Neutrophil (primary cell): ENCODE measurements around the gene KIF6.

Experiments
- H3K27ac ChIP-seq: fragments of 200-600 bp; sonication (generic); 2 replicates; pipeline ENCODE4 v1.5.1; 2016; ENCODE audit warnings: mild to moderate bottlenecking, moderate library complexity
- H3K27me3 ChIP-seq: fragments of 200-600 bp; sonication (generic); 2 replicates; pipeline ENCODE4 v1.6.0; 2016; ENCODE audit warnings: mild to moderate bottlenecking
- H3K36me3 ChIP-seq: fragments of 200-600 bp; sonication (generic); 2 replicates; pipeline ENCODE4 v1.5.1; 2017
- H3K4me1 ChIP-seq, 2 experiments: fragments of 200-600 bp in 1 of 2; sonication (generic) in 1 of 2; 1 replicate in 1 of 2; 2 replicates in 1 of 2; pipeline versions ENCODE4 v1.5.1 to v1.6.1; 2013 to 2016; ENCODE audit warnings: low read depth in 1 of 2, low read length in 1 of 2, mild to moderate bottlenecking in 1 of 2, moderate library complexity in 1 of 2; ENCODE audit not compliant: control insufficient read depth in 1 of 2, insufficient read depth in 1 of 2
- H3K4me3 ChIP-seq, 2 experiments: fragments of 200-600 bp in 1 of 2; sonication (generic) in 1 of 2; 1 replicate in 1 of 2; 2 replicates in 1 of 2; pipeline ENCODE4 v1.5.1; 2013 to 2016; ENCODE audit warnings: low read depth in 1 of 2, low read length in 1 of 2, mild to moderate bottlenecking in 1 of 2, moderate library complexity in 1 of 2
- H3K9me3 ChIP-seq: fragments of 200-600 bp; sonication (generic); 2 replicates; pipeline ENCODE4 v1.5.1; 2016
- CTCF ChIP-seq: fragments of 200-600 bp; sonication (generic); IDR thresholded peaks from 2 replicates; pipeline ENCODE4 v1.5.1; 2016; ENCODE audit warnings: antibody characterized with exemption

KIF6 gene

GRCh38 chr6:39558591-39559190, 166.5 kb downstream of the KIF6 start:
- Histone ChIP-seq H3K4me1 (no peaks in the 10 kb centered on the region), H3K9me3 (no peaks in the 10 kb centered on the region), H3K4me3 (no peak overlapping the region), H3K27ac (no peak overlapping the region), H3K36me3 (no peaks in the 10 kb centered on the region), H3K27me3 (no peaks in the 10 kb centered on the region)
- TF ChIP-seq CTCF: no peak

DNA sequence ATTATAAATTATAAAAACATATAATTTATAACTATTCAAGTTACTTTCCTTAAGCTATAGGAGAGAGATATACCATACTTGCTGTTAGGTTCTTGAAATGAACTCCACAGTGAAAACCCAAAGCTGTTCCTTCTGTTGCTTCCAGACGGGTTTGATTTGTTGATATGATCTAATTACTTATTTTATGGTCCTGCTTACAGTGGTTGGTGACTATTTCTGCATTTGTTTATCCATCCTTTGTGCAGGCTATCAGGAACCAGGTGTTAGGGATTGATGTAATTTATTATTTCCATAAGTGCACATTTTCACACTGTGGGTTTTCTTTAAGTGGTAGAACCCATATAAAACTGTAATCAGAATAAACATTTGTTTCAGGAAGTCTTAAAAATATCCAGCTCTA, 167.1 kb downstream of the KIF6 start:
- Histone ChIP-seq H3K4me1 (no peaks in the 10 kb centered on the region), H3K9me3 (no peaks in the 10 kb centered on the region), H3K4me3 (no peak overlapping the region), H3K27ac (no peak overlapping the region), H3K27me3 (no peaks in the 10 kb centered on the region), H3K36me3 (no peaks in the 10 kb centered on the region)
- TF ChIP-seq CTCF: no peak

DNA sequence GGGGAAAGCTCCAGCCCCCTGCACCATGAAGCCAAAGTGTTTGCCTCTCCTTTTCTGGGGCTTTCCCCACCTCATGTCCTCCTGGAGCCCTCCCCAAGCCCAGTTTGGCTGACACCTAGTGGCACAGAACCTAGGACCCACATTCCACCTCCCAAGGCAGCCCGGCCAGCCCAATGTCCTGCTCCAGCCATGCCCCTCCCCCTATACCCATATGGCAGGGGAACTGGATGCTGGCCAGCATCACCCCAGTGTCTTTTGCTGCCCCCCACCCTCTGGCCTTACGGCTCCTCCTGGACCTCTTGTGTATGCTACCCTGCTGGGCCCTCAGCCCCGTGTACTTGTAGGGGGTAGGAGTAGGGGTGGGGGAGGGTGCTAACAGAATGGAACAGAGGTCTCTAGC, 170.1 kb downstream of the KIF6 start:
- no peak overlapping the region for H3K27ac ChIP-seq
- H3K4me3 ChIP-seq: no peak overlapping the region
- H3K27me3 ChIP-seq: peaks cover 6% of the 10 kb centered on the region
- H3K9me3 ChIP-seq: no peaks in the 10 kb centered on the region
- no peaks in the 10 kb centered on the region for H3K36me3 ChIP-seq
- no peak for TF ChIP-seq CTCF
- no peaks in the 10 kb centered on the region for H3K4me1 ChIP-seq

GRCh38 chr6:39553860-39554802, 171.1 kb downstream of the KIF6 start:
- TF ChIP-seq CTCF: no peak
- peaks cover 6% of the 10 kb centered on the region for H3K27me3 ChIP-seq
- H3K27ac ChIP-seq: no peak overlapping the region
- no peaks in the 10 kb centered on the region for H3K36me3 ChIP-seq
- H3K4me3 ChIP-seq: no peak overlapping the region
- H3K9me3 ChIP-seq: no peaks in the 10 kb centered on the region
- no peaks in the 10 kb centered on the region for H3K4me1 ChIP-seq

DNA sequence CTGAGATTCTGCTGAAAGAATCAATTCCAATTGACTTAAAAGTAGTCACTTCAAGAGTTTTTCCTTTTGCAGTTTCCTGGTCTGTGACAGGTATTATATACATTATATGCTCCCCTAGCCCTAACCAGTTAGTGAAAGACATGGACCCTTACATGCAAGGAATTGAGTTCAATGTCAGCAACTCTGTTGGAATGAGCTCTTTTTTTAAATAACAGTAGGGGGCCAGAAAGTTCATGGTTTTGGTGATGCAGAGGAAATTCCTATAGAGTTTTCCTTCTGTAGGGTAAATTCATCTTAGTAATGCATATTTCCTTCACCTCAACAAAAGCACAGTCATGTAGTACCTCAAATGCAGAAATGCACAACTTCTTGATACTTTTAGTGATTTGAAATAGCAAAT, 172.2 kb downstream of the KIF6 start:
- no peak overlapping the region for H3K4me3 ChIP-seq
- no peaks in the 10 kb centered on the region for H3K4me1 ChIP-seq
- no peak overlapping the region for H3K27ac ChIP-seq
- no peak for TF ChIP-seq CTCF
- H3K36me3 ChIP-seq: no peaks in the 10 kb centered on the region
- H3K27me3 ChIP-seq: peaks cover 6% of the 10 kb centered on the region
- no peaks in the 10 kb centered on the region for H3K9me3 ChIP-seq
